D721Med (cell line): ENCODE measurements around the gene UBE2O.

Source experiments
- DNase-seq: peaks from one replicate; pipeline ENCODE4 v3.0.0; 2011; ENCODE audit warnings: low spot score; ENCODE audit not compliant: insufficient read length
- FAIRE-seq: peaks from 2 replicates; lab custom pipeline; 2011; peaks lifted over from hg19 to GRCh38; lab: Jason Lieb, UNC
- CTCF ChIP-seq: IDR thresholded peaks from 2 replicates; pipeline ENCODE4 v1.5.1; 2012; ENCODE audit warnings: mild to moderate bottlenecking, control low read depth; ENCODE audit not compliant: insufficient read depth; ENCODE audit errors: missing control alignments

Gene UBE2O

DNA sequence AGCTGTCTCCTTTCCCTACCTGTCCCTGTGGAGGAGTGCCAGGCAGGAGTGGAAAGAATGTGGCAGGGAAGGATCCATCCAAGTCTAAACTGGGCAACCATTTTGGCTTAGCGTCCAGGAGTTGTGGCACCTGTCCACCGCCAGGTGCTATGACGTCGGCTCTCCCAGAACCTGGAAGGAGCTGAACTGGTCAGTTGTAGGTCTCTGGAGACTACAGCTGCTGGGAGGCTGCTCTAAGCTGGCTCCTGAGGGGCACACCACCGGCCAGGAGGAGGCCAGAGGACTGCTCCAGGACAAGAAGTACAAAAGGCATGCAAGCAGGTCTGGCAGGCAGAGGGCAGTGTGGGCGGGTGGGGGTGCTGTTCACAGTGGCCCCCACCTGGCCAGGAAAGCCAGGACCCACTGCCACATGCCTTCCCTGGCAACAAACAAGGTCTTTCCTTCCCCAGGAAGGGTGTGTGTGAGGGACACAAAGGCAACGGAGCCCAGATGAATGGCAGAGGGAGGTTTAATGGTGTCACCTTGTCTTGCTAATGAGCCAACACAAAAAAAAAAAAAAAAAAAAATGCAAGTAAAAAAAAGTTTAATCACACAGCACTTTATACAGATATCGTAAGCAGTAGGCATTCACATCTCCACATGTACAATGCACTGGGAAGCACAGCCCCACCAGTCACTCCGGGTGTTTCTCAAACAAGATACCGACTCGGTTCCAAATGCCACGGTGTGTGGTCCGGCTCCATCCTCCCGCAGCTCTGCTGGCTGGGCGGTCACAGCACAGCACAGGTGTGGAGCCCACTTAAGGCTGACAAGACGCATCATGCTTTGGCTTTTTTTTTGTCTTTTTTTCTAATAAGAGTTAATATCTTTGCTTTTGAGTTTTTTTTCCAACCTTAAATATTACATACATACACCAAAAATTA is 63.7 kb downstream of the UBE2O start:
- FAIRE-seq, result no peak
- TF ChIP-seq CTCF, result no peak
- DNase-seq, result no peak

- no peak for FAIRE-seq
- TF ChIP-seq CTCF, result no peak
- DNase-seq, result no peak
Measured at GRCh38 chr17:76386966-76387765, 65.8 kb downstream of the UBE2O start.

DNA sequence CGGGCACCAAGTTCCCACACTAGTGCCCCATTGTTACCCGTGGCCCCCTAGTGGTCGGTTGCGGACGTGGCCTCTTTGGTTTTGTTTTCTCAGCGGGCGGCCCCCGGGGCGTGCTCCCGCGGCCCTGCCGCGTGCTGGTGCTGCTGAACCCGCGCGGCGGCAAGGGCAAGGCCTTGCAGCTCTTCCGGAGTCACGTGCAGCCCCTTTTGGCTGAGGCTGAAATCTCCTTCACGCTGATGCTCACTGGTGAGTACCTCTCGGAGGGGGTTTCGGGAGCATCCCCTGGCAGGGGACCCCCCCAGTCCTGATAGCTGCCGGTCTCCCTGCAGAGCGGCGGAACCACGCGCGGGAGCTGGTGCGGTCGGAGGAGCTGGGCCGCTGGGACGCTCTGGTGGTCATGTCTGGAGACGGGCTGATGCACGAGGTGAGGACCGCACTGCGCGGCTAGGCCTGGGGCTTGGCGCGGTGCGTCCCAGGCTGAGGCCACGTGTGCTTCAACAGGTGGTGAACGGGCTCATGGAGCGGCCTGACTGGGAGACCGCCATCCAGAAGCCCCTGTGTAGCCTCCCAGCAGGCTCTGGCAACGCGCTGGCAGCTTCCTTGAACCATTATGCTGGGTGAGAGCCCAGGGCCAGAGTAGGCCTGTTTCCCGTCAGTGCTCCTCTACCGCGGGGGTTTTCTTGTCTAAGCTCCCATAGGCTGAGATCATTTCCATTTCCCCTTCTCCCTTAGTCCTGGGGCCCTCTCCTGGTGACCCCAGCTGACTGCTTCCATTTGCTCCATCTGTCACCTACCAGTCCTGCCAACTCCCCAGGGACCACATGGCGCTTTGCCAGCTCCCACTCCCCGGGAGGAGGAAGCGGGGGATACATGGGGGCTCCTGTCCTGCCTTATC is 66.8 kb downstream of the UBE2O start:
- TF ChIP-seq CTCF, result peak; percentile 74
- FAIRE-seq, result no peak
- peak; percentile 81 for DNase-seq

DNA sequence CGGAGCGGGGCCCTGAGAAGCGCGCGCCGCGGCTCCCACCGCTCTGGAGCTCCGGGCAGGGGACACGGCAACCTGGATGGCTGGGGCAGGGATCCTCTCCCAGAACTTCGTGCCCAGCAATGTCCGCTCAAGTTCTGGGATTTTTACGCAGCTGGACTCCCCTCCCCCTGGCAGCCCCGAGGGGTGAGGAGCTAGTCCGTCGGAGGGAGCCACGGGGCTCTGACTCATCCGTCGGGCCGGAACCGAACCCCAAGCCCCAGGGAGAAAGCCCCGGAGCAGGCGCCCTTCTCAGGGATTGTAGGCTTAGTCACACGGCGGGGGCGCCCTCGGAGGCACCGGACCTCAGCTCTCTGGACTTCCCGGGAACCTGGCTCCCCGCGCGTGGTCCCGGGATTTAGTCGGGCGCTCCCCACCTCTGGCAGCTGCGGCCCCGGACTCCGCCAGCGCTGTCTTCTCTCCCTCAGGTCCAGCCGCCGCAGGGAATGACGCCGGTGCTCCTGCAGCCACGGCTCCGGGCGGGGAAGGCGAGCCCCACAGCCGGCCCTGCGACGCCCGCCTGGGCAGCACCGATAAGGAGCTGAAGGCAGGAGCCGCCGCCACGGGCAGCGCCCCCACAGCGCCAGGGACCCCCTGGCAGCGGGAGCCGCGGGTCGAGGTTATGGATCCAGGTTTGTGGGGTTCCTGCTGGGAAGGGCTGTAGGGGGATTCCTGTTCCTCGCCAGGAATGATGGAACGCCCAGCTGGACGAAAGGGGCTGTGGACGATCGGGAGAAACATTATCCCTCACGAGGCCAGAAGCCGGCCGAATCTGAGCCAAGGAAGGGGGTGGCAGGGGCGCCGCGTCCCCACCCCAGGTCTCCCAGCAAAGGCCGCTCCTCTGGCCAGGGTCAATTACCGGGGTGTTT is 67.7 kb downstream of the UBE2O start:
- no peak for DNase-seq
- no peak for TF ChIP-seq CTCF
- FAIRE-seq, result no peak

- FAIRE-seq, result no peak
- DNase-seq, result peak; percentile 82
Measured at GRCh38 chr17:76384222-76384986, 68.5 kb downstream of the UBE2O start, which contains the start of gene SPHK1. Gene SPHK1, plus strand, starts transcription at chr17:76384609. Its CDS starts 1,036 bp downstream, at chr17:76385645.

More at GRCh38 chr17:76384222-76384986, 68.5 kb downstream of the UBE2O start, which contains the start of gene SPHK1:
- no peak for TF ChIP-seq CTCF
